ENCODE measurements around the gene ACTA1.
A peak's percentile ranks its signal among the peaks of the same experiment; 100 is the strongest.
"Not testable (repeated sequence)": the region's sequence is repeated elsewhere in the genome, so short reads cannot be mapped to it uniquely, and the experiment has no call there.

The ACTA1 gene

GRCh38 chr1:229438021-229438420, 4.1 kb upstream of the ACTA1 start:
- DNase-seq, result no peak

- peak; percentile 46 for DNase-seq
These were observed 3.5 kb upstream of the ACTA1 start for GRCh38 chr1:229437443-229437842.

- no peak for DNase-seq
These were observed 2.3 kb upstream of the ACTA1 start for GRCh38 chr1:229436201-229436600.

- no peak for DNase-seq
These were observed 752 bp upstream of the ACTA1 start for GRCh38 chr1:229434641-229435051.

GRCh38 chr1:229433364-229434004, 410 bp downstream of the ACTA1 start:
- no peak for DNase-seq

- no peak for DNase-seq
These were observed 989 bp downstream of the ACTA1 start for GRCh38 chr1:229432905-229433304.

GRCh38 chr1:229432116-229432461, 1.8 kb downstream of the ACTA1 start:
- DNase-seq, result no peak

- DNase-seq, result no peak
These were observed 2.4 kb downstream of the ACTA1 start for GRCh38 chr1:229431284-229432115.

GRCh38 chr1:229430761-229431283, 3.1 kb downstream of the ACTA1 start:
- DNase-seq, result peak; percentile 51

- no peak for DNase-seq
These were observed 5.6 kb downstream of the ACTA1 start for GRCh38 chr1:229428256-229428655.

- no peak for DNase-seq
These were observed 6.3 kb downstream of the ACTA1 start for GRCh38 chr1:229427572-229427971.

GRCh38 chr1:229425564-229426159, 8.2 kb downstream of the ACTA1 start:
- no peak for DNase-seq

- no peak for DNase-seq
These were observed 13.1 kb downstream of the ACTA1 start for GRCh38 chr1:229420765-229421164.

GRCh38 chr1:229420224-229420623, 13.7 kb downstream of the ACTA1 start:
- no peak for DNase-seq

- DNase-seq, result not testable (repeated sequence)
These were observed 15.3 kb downstream of the ACTA1 start for GRCh38 chr1:229418586-229418985.

GRCh38 chr1:229412810-229413209, 21.1 kb downstream of the ACTA1 start:
- DNase-seq, result not testable (repeated sequence)

GRCh38 chr1:229412056-229412455, 21.8 kb downstream of the ACTA1 start:
- no peak for DNase-seq

GRCh38 chr1:229411434-229412055, 22.3 kb downstream of the ACTA1 start:
- DNase-seq, result no peak

GRCh38 chr1:229410692-229411433, 23.0 kb downstream of the ACTA1 start:
- peak; percentile 40 for DNase-seq

- no peak for DNase-seq
These were observed 23.6 kb downstream of the ACTA1 start for GRCh38 chr1:229410370-229410691.

GRCh38 chr1:229409616-229410369, 24.1 kb downstream of the ACTA1 start:
- DNase-seq, result no peak

- DNase-seq, result peak; percentile 11
These were observed 25.3 kb downstream of the ACTA1 start for GRCh38 chr1:229408458-229409037.

Measured in fibroblast of upper back skin (primary cell).